Esophagus muscularis mucosa (tissue), 4 donors: ENCODE data around the gene MAP1B. TPM values are rescaled to one million over a fixed set of nuclear protein-coding genes. Genes with fewer than 3 reads are reported as not detected.

ENCODE experiments used
- DNase-seq: peaks from one replicate; pipeline ENCODE4 v3.0.0-alpha.2; 2017; ENCODE audit errors: extremely low spot score
- H3K27ac ChIP-seq, 4 donors: fragments of 200-600 bp; sonication (generic); replicated peaks in 1 of 4; 1 replicate in 3 of 4; 2 replicates in 1 of 4; pipeline ENCODE4 v1.5.1; 2016 to 2019; ENCODE audit warnings: mild to moderate bottlenecking in 1 of 4
- H3K27me3 ChIP-seq, 4 donors: fragments of 200-600 bp; sonication (generic); one replicate each; pipeline versions ENCODE4 v1.5.1 to v1.6.0; 2016 to 2019
- H3K36me3 ChIP-seq, 4 donors: fragments of 200-600 bp; sonication (generic); one replicate each; pipeline ENCODE4 v1.5.1; 2016 to 2019
- H3K4me1 ChIP-seq, 4 donors: fragments of 200-600 bp; sonication (generic); one replicate each; pipeline ENCODE4 v1.5.1; 2016 to 2019
- H3K4me3 ChIP-seq, 4 donors: fragments of 200-600 bp; sonication (generic); 1 replicate in 2 of 4; 2 replicates in 2 of 4; pipeline ENCODE4 v1.5.1; 2016 to 2019; ENCODE audit warnings: mild to moderate bottlenecking in 4 of 4, moderate library complexity in 1 of 4
- H3K9me3 ChIP-seq, 4 donors: fragments of 200-600 bp; sonication (generic); 1 replicate in 3 of 4; 2 replicates in 1 of 4; pipeline ENCODE4 v1.5.1; 2016 to 2019
- CTCF ChIP-seq, 3 experiments: fragments of 200-600 bp in 2 of 3; fragments of 450-650 bp in 1 of 3; sonication (generic) in 2 of 3; IDR thresholded peaks; one replicate each; pipeline ENCODE4 v1.5.1; 2017 to 2019; ENCODE audit warnings: antibody characterized with exemption in 3 of 3, mild to moderate bottlenecking in 2 of 3, moderate library complexity in 1 of 3
- EP300 ChIP-seq: sonication (generic); formaldehyde crosslinking; IDR thresholded peaks from one replicate; pipeline ENCODE4 v1.6.1; 2017; ENCODE audit warnings: antibody characterized with exemption
- POLR2A ChIP-seq: fragments of 450-650 bp; IDR thresholded peaks from one replicate; pipeline ENCODE4 v1.6.1; 2017; ENCODE audit warnings: antibody characterized with exemption, moderate library complexity, mild to moderate bottlenecking, low read depth
- POLR2AphosphoS5 ChIP-seq, 2 donors: sonication (generic); formaldehyde crosslinking; IDR thresholded peaks; one replicate each; pipeline ENCODE4 v1.6.1; 2017; ENCODE audit warnings: antibody characterized with exemption in 2 of 2
- WGBS: methylation state at CpG from one replicate; pipeline ENCODE4 v1.1.5; 2018; 5-methylcytosine and 5-hydroxymethylcytosine counted together
- intact Hi-C: fragments of 100-400 bp; cut with DNase I; formaldehyde crosslinking; loops from one replicate; pipeline ENCODE4 v1.15.1; 2023
- small RNA-seq, 3 donors: library from RNA; depleted of rRNA; stranded (forward); fragments of <200 nt; gene quantifications; one replicate each; pipeline ENCODE3, GENCODE V24; 2016
- total RNA-seq, 4 donors: library from RNA; depleted of rRNA; stranded (reverse); fragments of >200 nt; gene quantifications; one replicate each; pipeline versions ENCODE4 v1.1.0 to v1.2.1, GENCODE V29; 2016

MAP1B gene
- total RNA-seq, 4 donors from 2014 or later: 755 to 1,378 (median 1,096) TPM

- Histone ChIP-seq H3K27me3 (no peaks in the 10 kb centered on the region), H3K4me3 (no peak overlapping the region), H3K4me1 (peaks cover 21 to 52% (median 32%) of the 10 kb centered on the region in 4 donors), H3K9me3 (no peaks in the 10 kb centered on the region), H3K36me3 (no peaks in the 10 kb centered on the region), H3K27ac (no peak overlapping the region)
- no peak for DNase-seq
- TF ChIP-seq POLR2A (no peak), CTCF (IDR thresholded peaks at IDR 0.05) (no peak), POLR2AphosphoS5 (IDR thresholded peaks at IDR 0.05) (no peak), EP300 (no peak)
- intact Hi-C loops: no loop called here
- 97% methylated on average over 2 of the region's 2 CpGs for WGBS
These were observed 148.4 kb downstream of the MAP1B start for GRCh38 chr5:72255670-72256069.

GRCh38 chr5:72256536-72256935, 149.3 kb downstream of the MAP1B start:
- TF ChIP-seq POLR2A (no peak), EP300 (no peak), POLR2AphosphoS5 (IDR thresholded peaks at IDR 0.05) (no peak), CTCF (IDR thresholded peaks at IDR 0.05) (no peak)
- H3K36me3 ChIP-seq: no peaks in the 10 kb centered on the region
- no peaks in the 10 kb centered on the region for H3K9me3 ChIP-seq
- H3K4me3 ChIP-seq: no peak overlapping the region
- peaks cover 12 to 43% (median 25%) of the 10 kb centered on the region in 4 donors for H3K4me1 ChIP-seq
- intact Hi-C loops: no loop called here
- DNase-seq: no peak
- 97% methylated on average over 2 of the region's 2 CpGs for WGBS
- H3K27ac ChIP-seq: no peak overlapping the region
- H3K27me3 ChIP-seq: no peaks in the 10 kb centered on the region

Small RNAs within 50 kb of the gene (small RNA-seq; reads per million reads assigned to genes)
- 0 reads per million in 3 donors for gene MIR4803

Other genes with a start within 250 kb of the MAP1B start
- gene MRPS27, start 212.8 kb downstream of the MAP1B start, total RNA-seq: 10 to 100 TPM; 38.6 to 53.5 (median 45.7) TPM
- gene PTCD2, start 212.9 kb downstream of the MAP1B start, total RNA-seq: 1 to 10 TPM; 3.5 to 7.1 (median 5.8) TPM